ENCODE measurements around the gene FCHSD1.

DNA sequence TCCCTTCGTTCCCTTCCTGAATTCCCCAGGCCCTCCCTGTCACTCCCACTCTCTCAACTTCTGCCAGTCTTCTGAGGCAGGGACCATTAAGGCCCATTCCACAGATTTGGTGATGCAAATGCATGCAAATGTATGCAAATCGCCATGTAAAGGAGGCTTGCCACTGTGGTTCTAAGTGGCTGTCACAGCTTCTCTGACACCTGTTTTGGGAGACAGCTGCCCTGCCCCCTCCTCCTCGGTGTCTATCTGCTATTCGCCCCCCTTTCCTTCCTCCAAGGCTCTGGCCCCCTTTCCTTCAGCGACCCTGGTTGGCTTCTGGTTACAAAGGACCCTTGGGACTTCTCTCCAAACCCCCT, 41.3 kb upstream of the FCHSD1 start:
- TF ChIP-seq, protein P1, sequence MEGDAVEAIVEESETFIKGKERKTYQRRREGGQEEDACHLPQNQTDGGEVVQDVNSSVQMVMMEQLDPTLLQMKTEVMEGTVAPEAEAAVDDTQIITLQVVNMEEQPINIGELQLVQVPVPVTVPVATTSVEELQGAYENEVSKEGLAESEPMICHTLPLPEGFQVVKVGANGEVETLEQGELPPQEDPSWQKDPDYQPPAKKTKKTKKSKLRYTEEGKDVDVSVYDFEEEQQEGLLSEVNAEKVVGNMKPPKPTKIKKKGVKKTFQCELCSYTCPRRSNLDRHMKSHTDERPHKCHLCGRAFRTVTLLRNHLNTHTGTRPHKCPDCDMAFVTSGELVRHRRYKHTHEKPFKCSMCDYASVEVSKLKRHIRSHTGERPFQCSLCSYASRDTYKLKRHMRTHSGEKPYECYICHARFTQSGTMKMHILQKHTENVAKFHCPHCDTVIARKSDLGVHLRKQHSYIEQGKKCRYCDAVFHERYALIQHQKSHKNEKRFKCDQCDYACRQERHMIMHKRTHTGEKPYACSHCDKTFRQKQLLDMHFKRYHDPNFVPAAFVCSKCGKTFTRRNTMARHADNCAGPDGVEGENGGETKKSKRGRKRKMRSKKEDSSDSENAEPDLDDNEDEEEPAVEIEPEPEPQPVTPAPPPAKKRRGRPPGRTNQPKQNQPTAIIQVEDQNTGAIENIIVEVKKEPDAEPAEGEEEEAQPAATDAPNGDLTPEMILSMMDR (IDR thresholded peaks at IDR 0.05) = no peak
- TF ChIP-seq POLR2A (IDR thresholded peaks at IDR 0.05) = no peak
- TF ChIP-seq EP300 (IDR thresholded peaks at IDR 0.05) = no peak
